GM12892 (cell line): ENCODE data around the gene HIP1R.

Experiments
- POLR2A ChIP-seq: IDR thresholded peaks from 2 replicates; pipeline ENCODE4 v1.6.1; 2011; ENCODE audit warnings: low read depth, low read length, control low read depth
- POLR2AphosphoS5 ChIP-seq: IDR thresholded peaks from 2 replicates; pipeline ENCODE4 v1.6.1; 2011; ENCODE audit warnings: low read depth, low read length, control low read depth
- TAF1 ChIP-seq: IDR thresholded peaks from 2 replicates; pipeline ENCODE4 v1.6.1; 2011; ENCODE audit warnings: low read depth, mild to moderate bottlenecking, control low read depth, low read length, borderline replicate concordance

DNA sequence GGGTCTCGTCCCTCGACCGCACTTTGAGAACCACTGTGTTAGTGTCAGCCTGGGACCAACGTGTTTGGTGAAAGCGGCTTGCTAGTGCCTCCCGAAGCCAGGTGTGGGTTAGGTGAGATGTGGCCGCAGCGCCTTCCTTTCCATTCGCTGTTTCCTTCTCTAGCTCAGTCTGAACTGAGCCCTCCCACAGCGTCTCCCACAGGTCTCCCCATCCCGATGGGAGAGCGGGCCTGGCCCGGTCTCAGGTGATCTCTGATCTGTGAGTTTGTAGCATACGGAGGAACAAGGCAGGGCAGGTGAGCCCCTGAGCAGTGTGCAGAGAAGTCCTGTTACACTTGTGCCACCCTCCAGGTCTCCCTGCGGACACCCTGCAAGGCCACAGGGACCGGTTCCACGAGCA, 19.3 kb downstream of the HIP1R start:
- TF ChIP-seq POLR2A = no peak
- TF ChIP-seq POLR2AphosphoS5 = no peak
- TF ChIP-seq TAF1 = no peak
